ENCODE results near the gene HCFC2. TPM values are rescaled to one million over a fixed set of nuclear protein-coding genes. Genes with fewer than 3 reads are reported as not detected.

Gene HCFC2
- total RNA-seq, 4 donors from 2014 or later: 11.0 to 18.9 (median 14.1) TPM

GRCh38 chr12:104059963-104060362, 4.4 kb upstream of the HCFC2 start:
- WGBS, 2 donors: 63 to 65% methylated on average over 2 of the region's 2 CpGs
- DNase-seq (ENCODE audit: low spot score in 2 of 2): no peak
- TF ChIP-seq, protein P1, sequence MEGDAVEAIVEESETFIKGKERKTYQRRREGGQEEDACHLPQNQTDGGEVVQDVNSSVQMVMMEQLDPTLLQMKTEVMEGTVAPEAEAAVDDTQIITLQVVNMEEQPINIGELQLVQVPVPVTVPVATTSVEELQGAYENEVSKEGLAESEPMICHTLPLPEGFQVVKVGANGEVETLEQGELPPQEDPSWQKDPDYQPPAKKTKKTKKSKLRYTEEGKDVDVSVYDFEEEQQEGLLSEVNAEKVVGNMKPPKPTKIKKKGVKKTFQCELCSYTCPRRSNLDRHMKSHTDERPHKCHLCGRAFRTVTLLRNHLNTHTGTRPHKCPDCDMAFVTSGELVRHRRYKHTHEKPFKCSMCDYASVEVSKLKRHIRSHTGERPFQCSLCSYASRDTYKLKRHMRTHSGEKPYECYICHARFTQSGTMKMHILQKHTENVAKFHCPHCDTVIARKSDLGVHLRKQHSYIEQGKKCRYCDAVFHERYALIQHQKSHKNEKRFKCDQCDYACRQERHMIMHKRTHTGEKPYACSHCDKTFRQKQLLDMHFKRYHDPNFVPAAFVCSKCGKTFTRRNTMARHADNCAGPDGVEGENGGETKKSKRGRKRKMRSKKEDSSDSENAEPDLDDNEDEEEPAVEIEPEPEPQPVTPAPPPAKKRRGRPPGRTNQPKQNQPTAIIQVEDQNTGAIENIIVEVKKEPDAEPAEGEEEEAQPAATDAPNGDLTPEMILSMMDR (IDR thresholded peaks at IDR 0.05): no peak
- no peak for TF ChIP-seq POLR2A (IDR thresholded peaks at IDR 0.05)
- intact Hi-C loops (cut with DNase I; ENCODE audit: low total_unique reads): no loop called here
- H3K4me3 ChIP-seq (ENCODE audit: low read depth, poor library complexity, severe bottlenecking): no peak overlapping the region

DNA sequence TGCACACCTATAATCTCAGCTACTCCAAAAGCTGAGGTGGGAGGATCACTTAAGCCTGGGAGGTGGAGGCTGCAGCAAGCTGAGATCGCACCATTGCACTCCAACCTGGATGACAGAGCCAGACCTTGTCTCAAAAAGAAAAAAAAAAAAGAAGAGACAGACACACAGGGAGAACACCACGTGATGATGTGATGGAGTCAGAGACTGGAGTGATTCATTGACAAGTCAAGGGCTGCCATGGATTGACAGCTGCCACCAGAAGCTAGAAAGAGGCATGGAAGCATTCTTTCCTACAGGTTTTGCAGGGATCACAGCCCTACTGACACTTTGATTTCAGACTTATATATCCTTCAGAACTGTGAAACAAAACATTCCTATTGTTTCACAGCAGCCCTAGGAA, 3.5 kb upstream of the HCFC2 start:
- WGBS, 2 donors: 60 to 61% methylated on average over 2 of the region's 2 CpGs
- intact Hi-C loops (cut with DNase I; ENCODE audit: low total_unique reads): no loop called here
- DNase-seq (ENCODE audit: low spot score in 2 of 2): no peak
- no peak overlapping the region for H3K4me3 ChIP-seq (ENCODE audit: low read depth, poor library complexity, severe bottlenecking)
- TF ChIP-seq, protein P1 (IDR thresholded peaks at IDR 0.05): no peak
- no peak for TF ChIP-seq POLR2A (IDR thresholded peaks at IDR 0.05)

DNA sequence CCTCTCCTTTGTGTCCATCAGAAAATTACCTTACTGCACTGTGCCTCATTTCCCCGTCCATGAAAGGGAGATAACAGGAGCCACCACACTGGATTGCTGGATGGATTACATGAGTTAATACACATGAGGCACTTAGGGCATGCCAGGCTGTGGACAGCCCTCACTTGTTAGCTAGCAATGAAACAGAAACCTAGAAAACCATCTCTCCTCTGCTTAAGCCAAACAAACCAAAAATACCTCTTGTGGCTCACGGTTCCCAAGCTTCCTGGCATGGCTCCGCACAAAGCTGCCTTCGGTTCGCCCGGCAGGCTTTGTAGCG, 660 bp upstream of the HCFC2 start:
- TF ChIP-seq, protein P1 (IDR thresholded peaks at IDR 0.05): no peak
- no peak for TF ChIP-seq POLR2A (IDR thresholded peaks at IDR 0.05)
- 0 to 1% methylated on average over 7 of the region's 7 CpGs for WGBS, 2 donors
- intact Hi-C loops (cut with DNase I; ENCODE audit: low total_unique reads): no loop called here
- DNase-seq (ENCODE audit: low spot score in 2 of 2): peak in 1 of 2 donors; percentile 85
- peak overlapping the region; percentile 92 for H3K4me3 ChIP-seq (ENCODE audit: low read depth, poor library complexity, severe bottlenecking)

- intact Hi-C loops (cut with DNase I; ENCODE audit: low total_unique reads): no loop called here
- TF ChIP-seq, protein P1 (IDR thresholded peaks at IDR 0.05): no peak
- no peak for TF ChIP-seq POLR2A (IDR thresholded peaks at IDR 0.05)
- DNase-seq (ENCODE audit: low spot score in 2 of 2): peak; percentile 26 to 84
- WGBS, 2 donors: 2% methylated on average over 18 to 22 of the region's 41 CpGs
- peak overlapping the region; percentile 92 for H3K4me3 ChIP-seq (ENCODE audit: low read depth, poor library complexity, severe bottlenecking)
These were observed 604 bp downstream of the HCFC2 start for GRCh38 chr12:104064842-104065427.

- intact Hi-C loops (cut with DNase I; ENCODE audit: low total_unique reads): no loop called here
- no peak for DNase-seq (ENCODE audit: low spot score in 2 of 2)
- 98% methylated on average over 2 of the region's 2 CpGs for WGBS, 2 donors
These were observed 7.8 kb downstream of the HCFC2 start for GRCh38 chr12:104072099-104072498.

More at GRCh38 chr12:104072099-104072498, 7.8 kb downstream of the HCFC2 start:
- H3K4me3 ChIP-seq (ENCODE audit: low read depth, poor library complexity, severe bottlenecking): no peak overlapping the region
- no peak for TF ChIP-seq POLR2A (IDR thresholded peaks at IDR 0.05)
- TF ChIP-seq, protein P1 (IDR thresholded peaks at IDR 0.05): no peak
